WTC11 (cell line): ENCODE data around the gene SOWAHA. TPM values are rescaled to one million over a fixed set of nuclear protein-coding genes. Genes with fewer than 3 reads are reported as not detected.

ENCODE experiments used
- ATAC-seq: fragments of 200-7000 bp; cut with Tn5 transposase; 2 replicates; pipeline ENCODE4 v1.10.0; 2021; ENCODE audit warnings: mild to moderate bottlenecking, moderate library complexity
- CTCF ChIA-PET: fragments of 300-600 bp; sonication (Branson Sonifier 250); formaldehyde crosslinking; loops from one replicate; lab custom pipeline; 2021; ENCODE audit warnings: antibody characterized with exemption; lab: Charles Lee
- POLR2A ChIA-PET: fragments of 350-600 bp; sonication (Branson Sonifier 250); formaldehyde crosslinking; loops from one replicate; lab custom pipeline; 2021; ENCODE audit warnings: antibody characterized with exemption; lab: Charles Lee
- DNase-seq: peaks from one replicate; pipeline ENCODE4 v3.0.0; 2021; ENCODE audit warnings: low spot score
- H3K27ac Mint-ChIP-seq: 2 replicates; pipeline ENCODE4 v1.8.0; 2021; ENCODE audit warnings: mixed read lengths
- H3K27me3 Mint-ChIP-seq: 2 replicates; pipeline ENCODE4 v1.8.0; 2021; ENCODE audit warnings: low read depth, mild to moderate bottlenecking, moderate library complexity, mixed read lengths
- H3K36me3 Mint-ChIP-seq: 2 replicates; pipeline ENCODE4 v1.8.0; 2021; ENCODE audit warnings: mixed read lengths
- H3K4me1 Mint-ChIP-seq: 2 replicates; pipeline ENCODE4 v1.8.0; 2022; ENCODE audit warnings: mixed read lengths
- H3K4me3 Mint-ChIP-seq: 2 replicates; pipeline ENCODE4 v1.8.0; 2021; ENCODE audit warnings: mild to moderate bottlenecking, moderate library complexity, mixed read lengths
- H3K9me3 Mint-ChIP-seq: 2 replicates; pipeline ENCODE4 v1.8.0; 2021; ENCODE audit warnings: mixed read lengths
- CBFB ChIP-seq: sonication (generic); formaldehyde crosslinking; IDR thresholded peaks from 2 replicates; pipeline ENCODE4 v1.8.1; 2022; ENCODE audit warnings: mild to moderate bottlenecking, low read depth, missing genetic modification reagents
- EMX1 ChIP-seq: fragments of 250-450 bp; sonication (Bioruptor Pico); IDR thresholded peaks from 2 replicates; pipeline ENCODE4 v1.8.0; 2021; ENCODE audit warnings: mild to moderate bottlenecking
- FOXJ3 ChIP-seq: sonication (generic); formaldehyde crosslinking; IDR thresholded peaks from 2 replicates; pipeline ENCODE4 v1.9.0; 2021; ENCODE audit warnings: missing genetic modification reagents, mild to moderate bottlenecking, borderline replicate concordance
- MYBL2 ChIP-seq: sonication (generic); formaldehyde crosslinking; IDR thresholded peaks from 2 replicates; pipeline ENCODE4 v1.8.1; 2023; ENCODE audit warnings: mild to moderate bottlenecking, moderate library complexity, missing genetic modification reagents
- NR3C1 ChIP-seq: sonication (generic); formaldehyde crosslinking; conservative IDR thresholded peaks from 2 replicates; pipeline ENCODE4 v1.8.1; 2023; ENCODE audit warnings: low read depth, mild to moderate bottlenecking, missing genetic modification reagents
- RELA ChIP-seq: sonication (generic); formaldehyde crosslinking; IDR thresholded peaks from 2 replicates; pipeline ENCODE4 v1.8.1; 2022; ENCODE audit warnings: missing genetic modification reagents, mild to moderate bottlenecking, borderline replicate concordance
- RORB ChIP-seq: fragments of 250-450 bp; sonication (Bioruptor Pico); IDR thresholded peaks from 2 replicates; pipeline ENCODE4 v1.9.0; 2021; ENCODE audit warnings: mild to moderate bottlenecking
- TEAD1 ChIP-seq: sonication (generic); formaldehyde crosslinking; IDR thresholded peaks from 2 replicates; pipeline ENCODE4 v1.8.0; 2022; ENCODE audit warnings: mild to moderate bottlenecking, missing genetic modification reagents
- TEAD4 ChIP-seq: sonication (generic); formaldehyde crosslinking; IDR thresholded peaks from 2 replicates; pipeline ENCODE4 v1.8.0; 2022; ENCODE audit warnings: mild to moderate bottlenecking, missing genetic modification reagents
- ZNF121 ChIP-seq: sonication (generic); formaldehyde crosslinking; IDR thresholded peaks from 2 replicates; pipeline ENCODE4 v1.8.0; 2023; ENCODE audit warnings: missing genetic modification reagents
- ZNF232 ChIP-seq: sonication (generic); formaldehyde crosslinking; IDR thresholded peaks from 2 replicates; pipeline ENCODE4 v1.8.0; 2022; ENCODE audit warnings: mild to moderate bottlenecking, missing genetic modification reagents
- ZNF263 ChIP-seq: sonication (generic); formaldehyde crosslinking; IDR thresholded peaks from 2 replicates; pipeline ENCODE4 v1.8.1; 2022; ENCODE audit warnings: low read depth, mild to moderate bottlenecking, moderate library complexity, missing genetic modification reagents
- ZNF423 ChIP-seq: fragments of 250-450 bp; sonication (Bioruptor Pico); IDR thresholded peaks from 2 replicates; pipeline ENCODE4 v2.1.2; 2022; ENCODE audit warnings: mild to moderate bottlenecking, moderate library complexity
- ZNF671 ChIP-seq: fragments of 250-450 bp; sonication (Bioruptor Pico); IDR thresholded peaks from 2 replicates; pipeline ENCODE4 v1.8.0; 2021; ENCODE audit warnings: mild to moderate bottlenecking
- total RNA-seq: library from RNA; stranded (reverse); gene quantifications from 3 replicates; pipeline ENCODE4 v1.2.3, GENCODE V29; 2021
- TF ChIP-seq, protein P1 (sequence below): fragments of 250-450 bp; sonication (Bioruptor Pico); conservative IDR thresholded peaks from 2 replicates; pipeline ENCODE4 v1.9.0; 2021; ENCODE audit warnings: mild to moderate bottlenecking
- TF ChIP-seq, protein P2 (sequence below): sonication (generic); formaldehyde crosslinking; IDR thresholded peaks from 2 replicates; pipeline ENCODE4 v1.8.1; 2022; ENCODE audit warnings: mild to moderate bottlenecking, missing genetic modification reagents, moderate library complexity, borderline replicate concordance
- TF ChIP-seq, protein P3 (sequence below): sonication (generic); formaldehyde crosslinking; IDR thresholded peaks from 2 replicates; pipeline ENCODE4 v1.8.1; 2023; ENCODE audit warnings: mild to moderate bottlenecking, missing genetic modification reagents, borderline replicate concordance
- TF ChIP-seq, protein P4 (sequence below): sonication (generic); formaldehyde crosslinking; IDR thresholded peaks from 2 replicates; pipeline ENCODE4 v1.8.0; 2022; ENCODE audit warnings: mild to moderate bottlenecking, missing genetic modification reagents
- TF ChIP-seq, protein P5 (sequence below): sonication (generic); formaldehyde crosslinking; conservative IDR thresholded peaks from 2 replicates; pipeline ENCODE4 v1.8.1; 2023; ENCODE audit warnings: mild to moderate bottlenecking, low read depth, missing genetic modification reagents, moderate library complexity
- TF ChIP-seq, protein P6 (sequence below): sonication (generic); formaldehyde crosslinking; IDR thresholded peaks from 2 replicates; pipeline ENCODE4 v1.8.0; 2022; ENCODE audit warnings: mild to moderate bottlenecking, missing genetic modification reagents
- TF ChIP-seq, protein P7 (sequence below): sonication (generic); formaldehyde crosslinking; IDR thresholded peaks from 2 replicates; pipeline ENCODE4 v1.8.0; 2022; ENCODE audit warnings: mild to moderate bottlenecking, missing genetic modification reagents

Gene SOWAHA
- total RNA-seq, 1 experiment from 2014 or later: 0.11 TPM

DNA sequence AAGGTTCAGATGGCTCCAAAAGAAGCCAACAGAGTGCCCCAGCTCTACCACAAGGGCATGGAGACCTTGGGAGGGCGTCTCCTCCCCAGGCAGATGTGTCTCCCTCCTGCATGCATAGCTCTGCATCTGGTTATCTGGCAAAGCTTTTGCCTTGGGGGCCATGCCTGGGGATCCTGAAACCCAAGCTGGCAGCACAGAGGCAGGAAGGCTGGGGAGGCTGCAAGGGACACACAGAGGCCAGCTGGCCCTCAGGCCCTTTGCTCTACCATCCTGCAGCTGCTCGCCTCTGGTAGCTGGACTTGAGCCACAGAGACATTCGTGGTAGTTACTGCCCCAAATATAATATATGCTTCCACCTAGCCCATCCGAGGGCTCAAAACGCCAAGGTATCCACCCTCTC, 40.0 kb upstream of the SOWAHA start:
- Mint-ChIP-seq H3K27me3 (peaks cover 21% of the 10 kb centered on the region), H3K9me3 (no peaks in the 10 kb centered on the region), H3K4me3 (no peak overlapping the region), H3K36me3 (no peaks in the 10 kb centered on the region), H3K27ac (no peak overlapping the region), H3K4me1 (peaks cover 31% of the 10 kb centered on the region)
- ATAC-seq (no peak), DNase-seq (no peak)
- TF ChIP-seq TEAD4 (CRISPR knock-in tag) (no peak), RORB (no peak), EMX1 (CRISPR knock-in tag) (no peak), ZNF671 (CRISPR knock-in tag) (no peak), CBFB (CRISPR knock-in tag) (no peak), MYBL2 (CRISPR knock-in tag) (no peak), TEAD1 (CRISPR knock-in tag) (no peak), FOXJ3 (no peak), ZNF232 (CRISPR knock-in tag) (no peak), NR3C1 (no peak)
- TF ChIP-seq, protein P1, sequence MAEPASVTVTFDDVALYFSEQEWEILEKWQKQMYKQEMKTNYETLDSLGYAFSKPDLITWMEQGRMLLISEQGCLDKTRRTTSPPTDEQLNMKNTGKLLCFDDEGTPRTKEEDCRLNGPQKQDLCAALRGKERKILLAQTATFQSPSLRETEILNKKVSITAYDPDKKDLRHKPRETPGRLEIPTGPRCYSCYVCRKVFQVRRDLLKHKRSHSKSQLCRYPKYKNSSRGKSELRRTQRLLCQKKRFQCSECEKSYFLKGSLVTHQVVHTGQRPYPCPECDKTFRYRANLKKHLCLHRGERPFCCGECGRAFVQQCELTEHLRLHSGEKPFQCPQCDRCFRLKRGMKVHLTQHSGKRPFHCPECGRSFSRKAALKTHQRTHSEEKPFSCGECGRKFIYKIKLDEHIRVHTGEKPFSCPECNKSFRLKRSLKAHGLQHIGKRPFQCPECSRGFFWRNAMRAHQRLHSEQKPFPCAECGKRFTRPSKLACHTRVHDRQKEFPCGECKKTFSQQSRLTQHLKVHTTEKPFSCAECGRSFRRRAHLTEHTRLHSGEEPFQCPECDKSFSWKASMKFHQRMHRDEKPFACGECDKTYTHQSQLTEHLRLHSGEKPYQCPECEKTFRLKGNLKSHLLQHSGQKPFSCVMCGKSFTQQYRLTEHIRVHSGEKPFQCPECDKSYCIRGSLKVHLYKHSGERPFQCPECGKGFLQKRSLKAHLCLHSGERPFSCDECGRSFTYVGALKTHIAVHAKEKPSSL (CRISPR knock-in tag): no peak
- TF ChIP-seq, protein P2, sequence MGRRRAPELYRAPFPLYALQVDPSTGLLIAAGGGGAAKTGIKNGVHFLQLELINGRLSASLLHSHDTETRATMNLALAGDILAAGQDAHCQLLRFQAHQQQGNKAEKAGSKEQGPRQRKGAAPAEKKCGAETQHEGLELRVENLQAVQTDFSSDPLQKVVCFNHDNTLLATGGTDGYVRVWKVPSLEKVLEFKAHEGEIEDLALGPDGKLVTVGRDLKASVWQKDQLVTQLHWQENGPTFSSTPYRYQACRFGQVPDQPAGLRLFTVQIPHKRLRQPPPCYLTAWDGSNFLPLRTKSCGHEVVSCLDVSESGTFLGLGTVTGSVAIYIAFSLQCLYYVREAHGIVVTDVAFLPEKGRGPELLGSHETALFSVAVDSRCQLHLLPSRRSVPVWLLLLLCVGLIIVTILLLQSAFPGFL (CRISPR knock-in tag): no peak
- TF ChIP-seq, protein P3, sequence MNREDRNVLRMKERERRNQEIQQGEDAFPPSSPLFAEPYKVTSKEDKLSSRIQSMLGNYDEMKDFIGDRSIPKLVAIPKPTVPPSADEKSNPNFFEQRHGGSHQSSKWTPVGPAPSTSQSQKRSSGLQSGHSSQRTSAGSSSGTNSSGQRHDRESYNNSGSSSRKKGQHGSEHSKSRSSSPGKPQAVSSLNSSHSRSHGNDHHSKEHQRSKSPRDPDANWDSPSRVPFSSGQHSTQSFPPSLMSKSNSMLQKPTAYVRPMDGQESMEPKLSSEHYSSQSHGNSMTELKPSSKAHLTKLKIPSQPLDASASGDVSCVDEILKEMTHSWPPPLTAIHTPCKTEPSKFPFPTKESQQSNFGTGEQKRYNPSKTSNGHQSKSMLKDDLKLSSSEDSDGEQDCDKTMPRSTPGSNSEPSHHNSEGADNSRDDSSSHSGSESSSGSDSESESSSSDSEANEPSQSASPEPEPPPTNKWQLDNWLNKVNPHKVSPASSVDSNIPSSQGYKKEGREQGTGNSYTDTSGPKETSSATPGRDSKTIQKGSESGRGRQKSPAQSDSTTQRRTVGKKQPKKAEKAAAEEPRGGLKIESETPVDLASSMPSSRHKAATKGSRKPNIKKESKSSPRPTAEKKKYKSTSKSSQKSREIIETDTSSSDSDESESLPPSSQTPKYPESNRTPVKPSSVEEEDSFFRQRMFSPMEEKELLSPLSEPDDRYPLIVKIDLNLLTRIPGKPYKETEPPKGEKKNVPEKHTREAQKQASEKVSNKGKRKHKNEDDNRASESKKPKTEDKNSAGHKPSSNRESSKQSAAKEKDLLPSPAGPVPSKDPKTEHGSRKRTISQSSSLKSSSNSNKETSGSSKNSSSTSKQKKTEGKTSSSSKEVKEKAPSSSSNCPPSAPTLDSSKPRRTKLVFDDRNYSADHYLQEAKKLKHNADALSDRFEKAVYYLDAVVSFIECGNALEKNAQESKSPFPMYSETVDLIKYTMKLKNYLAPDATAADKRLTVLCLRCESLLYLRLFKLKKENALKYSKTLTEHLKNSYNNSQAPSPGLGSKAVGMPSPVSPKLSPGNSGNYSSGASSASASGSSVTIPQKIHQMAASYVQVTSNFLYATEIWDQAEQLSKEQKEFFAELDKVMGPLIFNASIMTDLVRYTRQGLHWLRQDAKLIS: no peak
- ChIA-PET POLR2A (no interaction called here), CTCF (interaction anchor here (1.0 to 2.3 kb wide), 4 partner anchors 18 to 50 kb away, joined by 3 to 8 read pairs (median 6); no protein-coding TSS in a partner anchor)

DNA sequence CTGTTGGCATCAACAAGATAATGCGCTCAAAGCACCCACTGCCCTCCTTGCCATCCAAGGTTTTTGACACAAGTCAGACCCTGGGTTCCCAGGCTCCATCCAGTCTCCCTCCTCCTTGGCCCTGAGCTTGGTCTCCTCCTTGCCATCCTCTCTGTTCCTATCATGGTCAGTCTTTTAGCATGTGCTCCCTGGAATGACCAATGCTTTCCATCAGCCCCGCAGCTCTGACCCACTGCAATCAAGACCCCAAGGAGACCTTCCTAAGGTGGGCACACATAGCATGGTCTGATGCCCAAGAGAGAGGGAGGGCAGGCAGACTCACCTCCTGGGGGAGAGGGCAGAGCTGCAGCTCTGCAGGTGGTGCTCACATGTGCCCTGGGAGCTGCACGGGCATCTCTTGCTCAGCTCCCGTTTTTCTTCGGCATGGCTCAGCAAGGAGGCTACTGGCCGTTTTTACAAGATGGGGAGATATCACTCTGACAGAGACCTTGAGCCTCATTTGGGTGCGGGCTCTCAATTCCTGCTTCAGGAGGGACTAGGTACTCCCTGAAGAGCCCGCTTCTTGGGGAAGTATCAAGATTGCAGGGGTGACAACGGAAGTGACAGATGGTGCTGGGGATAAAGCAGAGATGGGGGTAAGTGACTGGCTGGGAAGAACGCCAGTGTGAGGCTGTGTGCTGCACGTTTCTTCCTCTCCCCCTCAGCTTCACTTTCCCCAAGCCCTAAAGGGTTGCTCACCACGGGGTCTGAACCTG, 39.3 kb upstream of the SOWAHA start:
- Mint-ChIP-seq H3K27me3 (peaks cover 28% of the 10 kb centered on the region), H3K4me1 (peaks cover 36% of the 10 kb centered on the region), H3K27ac (no peak overlapping the region), H3K9me3 (no peaks in the 10 kb centered on the region), H3K4me3 (no peak overlapping the region), H3K36me3 (no peaks in the 10 kb centered on the region)
- DNase-seq: no peak
- POLR2A ChIA-PET: no interaction called here
- no peak for ATAC-seq
- CTCF ChIA-PET: interaction anchor here (1.0 to 2.3 kb wide), 4 partner anchors 19 to 49 kb away, joined by 3 to 8 read pairs (median 6); no protein-coding TSS in a partner anchor
- TF ChIP-seq, protein P4, sequence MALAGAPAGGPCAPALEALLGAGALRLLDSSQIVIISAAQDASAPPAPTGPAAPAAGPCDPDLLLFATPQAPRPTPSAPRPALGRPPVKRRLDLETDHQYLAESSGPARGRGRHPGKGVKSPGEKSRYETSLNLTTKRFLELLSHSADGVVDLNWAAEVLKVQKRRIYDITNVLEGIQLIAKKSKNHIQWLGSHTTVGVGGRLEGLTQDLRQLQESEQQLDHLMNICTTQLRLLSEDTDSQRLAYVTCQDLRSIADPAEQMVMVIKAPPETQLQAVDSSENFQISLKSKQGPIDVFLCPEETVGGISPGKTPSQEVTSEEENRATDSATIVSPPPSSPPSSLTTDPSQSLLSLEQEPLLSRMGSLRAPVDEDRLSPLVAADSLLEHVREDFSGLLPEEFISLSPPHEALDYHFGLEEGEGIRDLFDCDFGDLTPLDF (CRISPR knock-in tag): no peak
- TF ChIP-seq, protein P5, sequence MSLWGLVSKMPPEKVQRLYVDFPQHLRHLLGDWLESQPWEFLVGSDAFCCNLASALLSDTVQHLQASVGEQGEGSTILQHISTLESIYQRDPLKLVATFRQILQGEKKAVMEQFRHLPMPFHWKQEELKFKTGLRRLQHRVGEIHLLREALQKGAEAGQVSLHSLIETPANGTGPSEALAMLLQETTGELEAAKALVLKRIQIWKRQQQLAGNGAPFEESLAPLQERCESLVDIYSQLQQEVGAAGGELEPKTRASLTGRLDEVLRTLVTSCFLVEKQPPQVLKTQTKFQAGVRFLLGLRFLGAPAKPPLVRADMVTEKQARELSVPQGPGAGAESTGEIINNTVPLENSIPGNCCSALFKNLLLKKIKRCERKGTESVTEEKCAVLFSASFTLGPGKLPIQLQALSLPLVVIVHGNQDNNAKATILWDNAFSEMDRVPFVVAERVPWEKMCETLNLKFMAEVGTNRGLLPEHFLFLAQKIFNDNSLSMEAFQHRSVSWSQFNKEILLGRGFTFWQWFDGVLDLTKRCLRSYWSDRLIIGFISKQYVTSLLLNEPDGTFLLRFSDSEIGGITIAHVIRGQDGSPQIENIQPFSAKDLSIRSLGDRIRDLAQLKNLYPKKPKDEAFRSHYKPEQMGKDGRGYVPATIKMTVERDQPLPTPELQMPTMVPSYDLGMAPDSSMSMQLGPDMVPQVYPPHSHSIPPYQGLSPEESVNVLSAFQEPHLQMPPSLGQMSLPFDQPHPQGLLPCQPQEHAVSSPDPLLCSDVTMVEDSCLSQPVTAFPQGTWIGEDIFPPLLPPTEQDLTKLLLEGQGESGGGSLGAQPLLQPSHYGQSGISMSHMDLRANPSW (CRISPR knock-in tag): no peak
- TF ChIP-seq RELA (CRISPR knock-in tag): no peak
- no peak for TF ChIP-seq ZNF121
- TF ChIP-seq ZNF423 (CRISPR knock-in tag): no peak
- TF ChIP-seq, protein P6, sequence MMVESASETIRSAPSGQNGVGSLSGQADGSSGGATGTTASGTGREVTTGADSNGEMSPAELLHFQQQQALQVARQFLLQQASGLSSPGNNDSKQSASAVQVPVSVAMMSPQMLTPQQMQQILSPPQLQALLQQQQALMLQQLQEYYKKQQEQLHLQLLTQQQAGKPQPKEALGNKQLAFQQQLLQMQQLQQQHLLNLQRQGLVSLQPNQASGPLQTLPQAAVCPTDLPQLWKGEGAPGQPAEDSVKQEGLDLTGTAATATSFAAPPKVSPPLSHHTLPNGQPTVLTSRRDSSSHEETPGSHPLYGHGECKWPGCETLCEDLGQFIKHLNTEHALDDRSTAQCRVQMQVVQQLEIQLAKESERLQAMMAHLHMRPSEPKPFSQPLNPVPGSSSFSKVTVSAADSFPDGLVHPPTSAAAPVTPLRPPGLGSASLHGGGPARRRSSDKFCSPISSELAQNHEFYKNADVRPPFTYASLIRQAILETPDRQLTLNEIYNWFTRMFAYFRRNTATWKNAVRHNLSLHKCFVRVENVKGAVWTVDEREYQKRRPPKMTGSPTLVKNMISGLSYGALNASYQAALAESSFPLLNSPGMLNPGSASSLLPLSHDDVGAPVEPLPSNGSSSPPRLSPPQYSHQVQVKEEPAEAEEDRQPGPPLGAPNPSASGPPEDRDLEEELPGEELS (CRISPR knock-in tag): no peak
- TF ChIP-seq, protein P7, sequence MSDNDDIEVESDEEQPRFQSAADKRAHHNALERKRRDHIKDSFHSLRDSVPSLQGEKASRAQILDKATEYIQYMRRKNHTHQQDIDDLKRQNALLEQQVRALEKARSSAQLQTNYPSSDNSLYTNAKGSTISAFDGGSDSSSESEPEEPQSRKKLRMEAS (CRISPR knock-in tag): no peak
- no peak for TF ChIP-seq ZNF263 (CRISPR knock-in tag)
